GM18511 (cell line): ENCODE measurements around the gene SLC38A1.
A peak's percentile ranks its signal among the peaks of the same experiment; 100 is the strongest.
"Not testable (repeated sequence)": the region's sequence is repeated elsewhere in the genome, so short reads cannot be mapped to it uniquely, and the experiment has no call there.

Source experiments
- ATAC-seq: cut with Tn5 transposase; IDR thresholded peaks from one replicate; pipeline ENCODE4 v1.9.1; 2021; ENCODE audit warnings: mild to moderate bottlenecking, moderate library complexity; ENCODE audit not compliant: unreplicated experiment

SLC38A1 gene

GRCh38 chr12:46209170-46209569 is 59.7 kb downstream of the SLC38A1 start:
- peak; percentile 22 for ATAC-seq

DNA sequence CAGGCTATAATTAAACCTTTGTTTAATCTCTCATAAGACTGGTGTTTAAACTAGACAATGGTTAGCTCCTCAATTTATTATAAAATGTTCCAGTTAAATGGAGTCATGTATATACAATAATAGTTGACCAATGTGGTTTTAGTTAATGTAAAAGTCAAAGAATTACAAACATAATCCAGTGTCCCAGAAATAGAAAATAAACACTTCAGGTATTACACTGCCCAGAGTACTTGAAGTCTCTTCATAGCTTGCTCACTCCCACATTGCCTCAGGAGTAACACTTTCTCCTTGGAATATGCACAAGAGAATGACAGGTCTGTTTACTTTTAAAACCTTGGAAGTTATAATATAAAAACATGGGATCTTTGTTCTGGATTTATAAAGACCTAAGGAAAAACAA is 60.5 kb downstream of the SLC38A1 start:
- ATAC-seq = no peak

- ATAC-seq = no peak
These were observed 61.2 kb downstream of the SLC38A1 start for GRCh38 chr12:46207644-46208043.

DNA sequence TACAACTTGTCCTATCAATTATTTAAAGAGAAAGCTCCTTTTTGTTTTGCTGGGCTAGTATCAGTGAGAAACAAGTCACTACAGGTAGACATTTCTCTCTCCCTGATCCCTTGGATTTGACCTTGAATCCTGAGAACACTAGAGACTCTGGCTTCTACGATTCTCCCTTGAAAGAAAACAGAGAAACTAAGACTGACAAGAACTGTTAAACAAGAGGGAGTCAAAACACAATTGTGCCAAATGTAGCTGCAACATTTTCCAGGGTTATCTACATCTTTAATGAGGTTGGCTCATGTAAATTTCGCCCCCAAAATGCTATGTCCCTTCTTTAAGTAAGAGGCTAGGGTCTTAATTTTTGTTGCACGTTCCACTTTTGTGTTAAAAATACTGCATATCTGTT is 62.4 kb downstream of the SLC38A1 start:
- ATAC-seq = no peak

DNA sequence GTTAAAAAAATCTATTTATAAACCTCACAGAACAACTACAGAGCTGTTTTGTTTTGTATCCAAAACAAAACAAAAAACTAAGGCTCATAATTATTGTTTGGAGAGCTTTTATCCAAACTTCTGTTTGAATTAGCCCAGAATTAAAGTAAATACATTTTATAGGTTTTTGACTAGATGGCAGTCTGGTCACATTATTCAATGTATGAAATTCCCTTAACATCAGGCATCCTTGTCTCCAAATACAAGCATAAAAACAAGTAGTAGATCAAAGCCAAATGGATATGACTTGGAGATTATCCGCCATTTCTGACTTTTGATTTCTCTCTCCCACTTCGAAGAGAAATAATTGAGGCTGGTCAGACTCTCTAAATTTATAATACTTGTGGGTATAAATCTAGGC is 63.5 kb downstream of the SLC38A1 start:
- ATAC-seq = no peak

GRCh38 chr12:46201284-46201789 is 67.5 kb downstream of the SLC38A1 start:
- no peak for ATAC-seq

DNA sequence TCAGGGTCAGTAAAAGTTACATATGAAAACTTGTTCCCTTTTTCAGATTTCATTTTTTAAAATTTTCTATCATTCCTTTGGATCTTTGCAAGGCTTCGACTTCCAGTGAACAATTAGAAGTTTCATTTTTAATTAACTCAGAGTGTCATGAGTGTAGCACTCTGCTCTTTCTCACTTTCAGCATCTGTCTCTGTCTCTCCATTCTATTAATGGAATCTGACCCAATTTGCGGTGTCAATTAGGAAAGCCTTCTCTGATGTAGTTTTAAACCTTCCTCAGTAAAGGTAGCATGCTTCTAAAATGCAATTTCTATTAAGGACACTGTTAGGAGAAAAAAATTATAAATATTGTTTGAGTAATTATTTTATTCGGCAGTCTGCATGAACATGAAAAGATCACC is 68.3 kb downstream of the SLC38A1 start:
- no peak for ATAC-seq

GRCh38 chr12:46198913-46199312 is 69.9 kb downstream of the SLC38A1 start:
- no peak for ATAC-seq

GRCh38 chr12:46197883-46198282 is 71.0 kb downstream of the SLC38A1 start:
- no peak for ATAC-seq

DNA sequence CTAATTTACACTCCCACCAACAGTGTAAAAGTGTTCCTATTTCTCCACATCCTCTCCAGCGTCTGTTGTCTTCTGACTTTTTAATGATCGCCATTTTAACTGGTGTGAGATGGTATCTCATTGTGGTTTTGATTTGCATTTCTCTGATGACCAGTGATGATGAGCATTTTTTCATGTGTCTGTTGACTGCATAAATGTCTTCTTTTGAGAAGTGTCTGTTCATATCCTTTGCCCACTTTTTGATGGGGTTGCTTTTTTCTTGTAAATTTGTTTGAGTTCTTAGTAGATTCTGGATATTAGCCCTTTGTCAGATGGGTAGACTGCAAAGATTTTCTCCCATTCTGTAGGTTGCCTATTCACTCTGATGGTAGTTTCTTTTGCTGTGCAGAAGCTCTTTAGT is 78.3 kb downstream of the SLC38A1 start:
- ATAC-seq = not testable (repeated sequence)

GRCh38 chr12:46188170-46188569 is 80.7 kb downstream of the SLC38A1 start:
- ATAC-seq = no peak

DNA sequence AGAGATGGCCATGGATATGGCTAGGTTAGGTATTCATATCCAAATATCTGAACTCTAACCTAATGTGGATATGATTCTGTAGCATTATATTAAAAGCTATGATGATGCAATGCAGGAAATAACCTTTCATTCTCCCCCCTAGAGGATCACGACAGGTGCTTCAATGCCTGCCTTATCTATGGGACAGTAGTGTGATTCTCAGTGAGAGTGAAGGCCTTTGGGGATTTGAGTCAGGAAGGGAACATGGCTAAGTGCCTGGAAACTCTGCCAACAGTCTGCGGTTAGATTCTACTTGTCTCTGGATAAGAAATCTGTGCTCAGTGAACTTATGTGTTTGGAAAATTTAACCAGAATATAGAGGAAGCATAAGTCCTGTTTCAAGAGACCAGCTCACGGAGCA is 81.8 kb downstream of the SLC38A1 start:
- ATAC-seq = peak; percentile 56

- ATAC-seq = no peak
These were observed 82.8 kb downstream of the SLC38A1 start for GRCh38 chr12:46186088-46186487.

DNA sequence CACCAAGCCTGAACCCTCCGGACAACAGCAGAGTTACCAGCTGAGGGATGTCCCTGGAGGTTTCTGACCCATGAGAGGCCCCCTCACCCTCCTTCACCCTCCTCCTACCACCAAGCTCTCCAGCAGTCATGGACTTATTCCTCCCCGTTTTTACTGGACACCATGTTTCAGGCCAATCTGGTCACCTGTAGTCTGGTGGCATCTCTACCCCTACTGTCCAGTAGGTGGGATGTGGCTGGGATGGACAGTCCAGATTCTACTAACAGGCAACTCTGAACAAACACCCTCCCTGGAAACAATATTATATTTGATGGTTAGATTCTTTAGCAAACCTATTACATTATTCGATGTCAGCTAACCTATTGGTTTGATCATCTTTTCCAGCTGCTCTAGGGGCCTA is 83.2 kb downstream of the SLC38A1 start:
- ATAC-seq = no peak

GRCh38 chr12:46184798-46185595 is 83.8 kb downstream of the SLC38A1 start:
- ATAC-seq = no peak

- no peak for ATAC-seq
These were observed 85.7 kb downstream of the SLC38A1 start for GRCh38 chr12:46183112-46183511.

DNA sequence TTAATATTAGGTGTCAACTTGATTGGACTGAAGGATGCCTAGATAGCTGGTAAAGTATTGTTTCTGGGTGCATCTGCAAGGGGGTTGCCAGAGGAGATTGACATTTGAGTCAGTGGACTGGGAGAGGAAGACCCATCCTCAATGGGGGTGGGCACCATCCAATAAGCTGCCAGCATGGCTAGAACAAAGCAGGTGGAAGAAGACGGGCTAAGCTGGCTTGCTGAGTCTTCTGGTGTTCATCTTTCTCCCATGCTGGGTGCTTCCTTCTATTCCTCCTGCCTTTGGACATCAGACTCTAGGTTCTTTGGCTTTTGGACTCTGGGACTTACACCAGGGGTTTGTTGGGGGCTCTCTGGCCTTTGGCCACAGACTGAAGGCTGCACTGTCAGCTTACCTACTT is 87.4 kb downstream of the SLC38A1 start:
- ATAC-seq = no peak

DNA sequence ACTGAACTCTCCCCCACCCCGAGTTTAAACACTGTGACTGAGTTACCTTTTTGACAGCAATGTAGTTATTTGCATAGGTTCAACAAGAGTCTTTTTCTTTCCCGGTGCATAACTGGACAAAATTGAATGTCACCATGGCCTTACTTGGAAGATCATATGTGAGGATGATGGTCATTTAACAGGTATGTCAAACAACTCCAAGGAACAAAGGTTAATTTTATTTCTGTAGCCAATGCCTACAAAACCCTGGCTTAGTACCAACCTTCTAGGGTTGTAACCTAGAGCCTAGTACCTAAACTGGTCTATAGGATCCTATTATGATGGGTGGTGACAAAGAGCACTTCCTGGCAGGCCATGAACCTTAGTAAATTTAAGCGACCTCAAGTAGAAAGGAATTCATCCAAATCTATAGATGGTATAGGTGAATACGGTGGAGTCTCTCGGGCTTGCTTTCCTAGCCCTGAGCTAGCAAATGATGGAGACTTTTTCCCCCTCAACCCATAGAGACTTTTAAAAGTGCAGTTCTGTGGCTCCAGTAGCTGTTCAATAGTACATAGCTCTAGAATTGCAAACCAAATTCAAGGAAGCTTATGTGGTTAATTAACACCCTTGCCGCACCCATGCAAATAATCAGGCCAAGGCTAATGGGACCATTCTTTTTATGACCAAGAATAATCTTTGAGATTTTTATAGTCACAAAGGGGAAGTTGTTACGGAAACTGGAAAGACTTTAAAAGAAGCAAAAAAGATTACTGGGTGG is 89.0 kb downstream of the SLC38A1 start:
- peak; percentile 73 for ATAC-seq

DNA sequence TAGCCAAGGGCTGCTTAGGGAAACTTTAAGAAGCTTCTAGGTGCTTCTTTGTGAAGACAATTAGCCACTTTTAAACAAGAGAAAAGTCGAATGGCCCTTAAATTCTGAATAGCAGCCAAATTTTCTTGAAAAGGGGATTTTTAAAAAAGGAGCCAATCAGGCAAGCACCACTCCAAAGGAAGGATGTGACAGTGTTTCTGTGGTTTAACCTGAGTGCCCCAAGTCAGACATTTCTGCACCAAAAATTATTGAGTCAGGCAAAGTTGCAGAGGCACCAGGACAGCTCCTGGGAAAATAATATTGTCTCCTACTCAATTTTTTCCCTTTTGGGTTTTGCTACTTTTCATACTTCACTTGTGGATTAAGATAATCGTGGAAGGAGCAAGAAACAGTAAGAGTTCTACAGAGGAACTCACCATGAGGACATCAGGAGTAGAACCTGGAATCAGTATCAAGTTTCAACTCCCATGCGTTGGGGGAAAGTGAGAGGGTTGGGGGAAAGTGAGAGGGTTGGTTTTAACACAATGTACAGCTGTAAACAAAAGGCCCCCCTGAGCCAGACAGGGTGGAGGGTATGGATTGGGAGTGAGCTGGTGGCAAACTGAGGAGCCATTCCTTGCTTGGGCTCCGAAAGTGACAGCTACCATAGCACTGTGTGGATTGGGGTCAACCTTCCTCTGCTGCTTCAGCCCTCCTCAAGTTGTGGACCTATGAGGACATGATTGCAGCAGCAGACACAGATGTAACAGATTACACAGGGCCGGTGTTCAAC is 90.8 kb downstream of the SLC38A1 start:
- ATAC-seq = no peak

DNA sequence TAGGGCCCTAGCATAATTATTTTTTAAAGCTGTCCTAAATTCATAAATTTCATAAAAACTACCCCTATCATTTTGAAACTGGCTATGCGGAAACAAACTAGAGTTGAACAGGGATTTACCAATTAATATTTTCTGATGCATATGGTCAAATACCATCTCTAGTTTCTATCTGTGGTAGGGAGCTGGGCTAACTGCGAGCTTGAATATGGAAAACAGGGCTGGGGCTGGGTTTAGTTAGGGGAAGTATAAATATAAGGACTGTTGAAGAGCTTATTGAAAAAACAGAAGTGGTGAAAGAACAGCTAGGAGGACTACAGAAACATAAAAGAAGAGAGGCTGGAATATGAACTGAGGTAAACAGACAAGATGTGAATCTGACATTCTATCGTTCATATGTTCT is 91.8 kb downstream of the SLC38A1 start:
- no peak for ATAC-seq

GRCh38 chr12:46174919-46175318 is 93.9 kb downstream of the SLC38A1 start:
- no peak for ATAC-seq
